NCI-H460 (cell line): Measurements from ENCODE around the gene BTG2. TPM values are rescaled to one million over a fixed set of nuclear protein-coding genes. Genes with fewer than 3 reads are reported as not detected.

Experiments
- DNase-seq: peaks from one replicate; pipeline ENCODE4 v3.0.0-alpha.2; 2016; ENCODE audit warnings: low read depth; ENCODE audit errors: extremely low read depth
- total RNA-seq: library from RNA; depleted of rRNA; stranded (reverse); fragments of >200 nt; shearing (Covaris generic); gene quantifications from 2 replicates; pipeline ENCODE4 v1.2.3, GENCODE V29; 2014

BTG2 gene
- total RNA-seq, 1 experiment from 2014 or later, result 19.6 TPM

DNA sequence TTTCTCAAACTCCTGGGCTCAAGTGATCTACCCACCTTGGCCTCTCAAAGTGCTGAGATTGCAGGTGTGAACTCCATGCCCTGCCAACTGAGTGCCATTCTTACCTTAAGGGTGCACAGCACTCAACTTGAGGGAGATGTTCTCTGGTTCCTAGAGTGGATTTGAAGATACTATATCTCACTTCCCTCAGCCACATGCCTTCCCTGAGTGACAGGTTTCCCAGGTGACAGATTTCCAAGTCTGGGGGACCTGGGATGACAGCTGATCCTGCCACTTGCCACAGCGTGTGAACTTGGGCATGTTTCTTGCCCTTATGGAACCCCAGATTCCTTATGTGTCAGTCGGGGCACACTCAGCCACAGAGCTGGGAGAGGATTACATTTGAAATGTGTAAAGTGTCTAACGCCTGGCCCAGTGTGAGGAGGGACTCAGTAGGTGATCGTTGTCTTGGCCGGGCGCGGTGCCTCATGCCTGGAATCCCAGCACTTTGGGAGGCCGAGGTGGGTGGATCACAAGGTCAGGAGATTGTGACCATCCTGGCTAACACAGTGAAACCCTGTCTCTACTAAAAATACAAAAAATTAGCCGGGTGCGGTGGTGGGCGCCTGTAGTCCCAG, 29.6 kb upstream of the BTG2 start:
- DNase-seq, result no peak

- no peak for DNase-seq
Observed at GRCh38 chr1:203276408-203276807, 28.9 kb upstream of the BTG2 start.

- no peak for DNase-seq
Observed at GRCh38 chr1:203276916-203277545, 28.3 kb upstream of the BTG2 start.

DNA sequence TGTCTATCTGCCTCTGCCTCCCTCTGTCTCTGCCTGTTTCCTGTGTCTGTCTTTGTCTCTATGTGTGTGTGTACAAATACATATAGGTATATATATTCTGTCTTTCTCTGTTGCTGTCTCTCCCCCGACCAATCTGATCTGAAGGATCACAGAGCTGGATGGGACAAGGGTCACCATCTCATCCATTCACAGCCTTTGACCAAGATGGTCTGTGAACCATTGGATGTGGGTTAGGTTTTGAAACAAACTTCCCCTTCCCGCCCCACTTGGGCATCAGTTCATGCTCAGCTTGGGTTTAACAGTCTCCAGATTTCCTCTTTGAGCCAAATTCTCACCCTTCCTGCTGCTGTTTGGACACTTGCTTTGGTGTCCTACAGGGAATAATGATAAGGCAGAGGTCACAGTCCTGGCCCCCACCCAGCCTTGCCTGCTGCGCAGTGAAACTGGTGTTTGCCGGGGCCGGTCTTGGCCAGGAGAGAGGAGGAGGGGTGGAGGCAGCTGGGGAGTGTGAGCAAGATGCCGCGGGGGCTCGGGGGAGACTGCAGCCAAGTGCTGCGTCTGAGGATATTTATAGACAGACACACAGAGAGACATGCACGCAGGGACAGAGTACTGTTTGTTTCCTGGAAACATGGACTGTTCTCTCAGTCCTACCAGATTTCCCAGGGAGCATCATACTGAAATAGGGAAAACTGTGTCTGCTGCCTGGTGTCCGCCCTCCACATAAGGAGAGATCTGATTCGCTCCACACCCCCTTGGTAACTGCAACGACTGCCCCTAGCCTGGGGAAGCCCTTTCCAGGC, 27.0 kb upstream of the BTG2 start:
- no peak for DNase-seq

- DNase-seq, result no peak
Observed at GRCh38 chr1:203278885-203279406, 26.4 kb upstream of the BTG2 start.

DNA sequence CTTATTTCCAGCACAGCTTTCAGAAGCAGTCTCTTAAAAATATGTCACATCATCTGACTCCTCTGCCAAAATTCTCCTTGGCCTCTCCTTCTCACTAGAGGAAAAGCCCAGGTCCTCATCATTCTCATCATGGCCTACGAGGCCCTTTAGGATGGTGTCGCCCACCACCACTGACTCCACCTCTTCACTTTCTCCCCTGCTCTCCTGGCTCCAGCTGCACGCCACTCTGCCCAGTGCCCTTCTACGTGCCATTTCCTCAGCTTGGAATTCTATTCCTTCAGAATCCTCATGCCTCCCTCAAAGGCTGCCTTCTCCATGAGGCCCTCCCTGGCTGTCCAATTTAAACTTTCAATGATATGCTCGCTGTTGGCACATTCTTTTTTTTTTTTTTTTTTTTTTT, 25.3 kb upstream of the BTG2 start:
- DNase-seq, result no peak

GRCh38 chr1:203281033-203281432, 24.3 kb upstream of the BTG2 start:
- no peak for DNase-seq

DNA sequence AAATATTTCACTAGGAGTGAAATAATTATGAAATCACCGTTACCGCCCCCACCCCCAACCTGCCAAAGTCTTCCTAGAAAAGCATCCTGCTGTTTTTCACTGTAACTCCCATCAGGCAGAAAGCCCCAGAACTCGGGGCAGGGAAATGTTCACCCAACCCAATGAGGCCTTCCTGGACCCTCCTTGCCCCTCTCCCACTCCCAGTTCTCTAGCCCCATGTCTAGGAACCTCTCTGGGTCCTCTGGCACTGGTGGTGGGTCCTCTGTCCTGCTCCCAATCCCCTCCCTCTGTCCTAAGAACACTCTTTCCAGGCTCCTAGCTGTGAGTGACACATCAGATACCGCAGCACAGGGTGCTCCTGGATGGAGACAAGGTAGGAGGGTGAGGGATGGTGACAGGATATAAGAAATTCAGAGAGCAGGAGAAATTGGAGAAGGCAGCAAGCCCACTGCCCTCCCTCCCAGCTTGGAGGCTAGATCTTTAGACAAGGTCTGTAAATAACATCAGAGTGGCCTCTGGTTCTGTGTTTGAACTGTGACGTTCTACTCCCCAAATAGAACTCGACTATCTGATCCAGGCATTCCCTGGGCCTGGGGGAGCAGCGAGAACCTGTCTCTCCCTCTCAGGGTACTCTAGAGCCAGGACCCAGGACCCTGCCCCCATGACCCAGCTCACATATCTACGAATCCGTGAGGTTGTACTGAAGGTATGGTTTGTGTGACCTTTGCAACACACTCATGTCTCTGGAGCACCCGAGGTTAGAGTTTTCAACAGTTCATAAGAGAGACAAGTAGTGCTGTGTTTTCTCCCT, 23.3 kb upstream of the BTG2 start:
- DNase-seq, result no peak

- no peak for DNase-seq
Observed at GRCh38 chr1:203282720-203283542, 22.4 kb upstream of the BTG2 start.

- no peak for DNase-seq
Observed at GRCh38 chr1:203283597-203283996, 21.7 kb upstream of the BTG2 start.

DNA sequence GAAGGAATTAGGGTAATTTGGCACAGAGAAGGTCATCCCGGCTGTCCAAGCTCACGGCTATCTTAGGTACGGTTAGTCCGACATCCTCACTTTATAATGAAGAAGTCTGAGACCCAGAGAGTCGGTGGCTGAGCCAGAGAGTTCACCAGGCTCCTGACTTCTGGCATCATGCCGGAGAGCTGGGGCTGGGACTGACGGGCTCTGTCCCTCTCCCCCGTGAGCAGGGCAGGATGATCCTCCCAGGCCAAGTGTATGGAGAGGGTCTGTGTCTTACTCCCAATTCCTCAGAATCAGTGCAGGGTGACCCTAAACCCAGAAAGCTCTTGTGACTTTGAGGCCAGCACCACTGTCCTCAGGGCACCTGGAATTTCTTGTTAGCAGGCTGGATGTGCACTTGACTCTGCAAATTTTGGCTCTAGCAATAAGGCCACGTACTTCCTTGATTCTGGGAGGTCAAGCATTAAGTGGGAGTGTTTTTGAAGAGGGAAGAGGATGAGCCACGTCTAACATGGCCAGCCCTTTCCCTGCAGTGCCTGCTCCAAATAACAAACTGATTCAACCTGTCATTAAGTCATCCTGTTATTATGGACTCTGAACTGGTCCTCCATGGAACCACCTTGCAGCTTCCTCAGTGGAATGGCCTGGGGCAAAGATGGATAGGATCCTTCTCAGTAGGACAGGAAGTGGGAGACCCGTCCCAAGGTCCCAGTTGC, 20.8 kb upstream of the BTG2 start:
- DNase-seq, result no peak

DNA sequence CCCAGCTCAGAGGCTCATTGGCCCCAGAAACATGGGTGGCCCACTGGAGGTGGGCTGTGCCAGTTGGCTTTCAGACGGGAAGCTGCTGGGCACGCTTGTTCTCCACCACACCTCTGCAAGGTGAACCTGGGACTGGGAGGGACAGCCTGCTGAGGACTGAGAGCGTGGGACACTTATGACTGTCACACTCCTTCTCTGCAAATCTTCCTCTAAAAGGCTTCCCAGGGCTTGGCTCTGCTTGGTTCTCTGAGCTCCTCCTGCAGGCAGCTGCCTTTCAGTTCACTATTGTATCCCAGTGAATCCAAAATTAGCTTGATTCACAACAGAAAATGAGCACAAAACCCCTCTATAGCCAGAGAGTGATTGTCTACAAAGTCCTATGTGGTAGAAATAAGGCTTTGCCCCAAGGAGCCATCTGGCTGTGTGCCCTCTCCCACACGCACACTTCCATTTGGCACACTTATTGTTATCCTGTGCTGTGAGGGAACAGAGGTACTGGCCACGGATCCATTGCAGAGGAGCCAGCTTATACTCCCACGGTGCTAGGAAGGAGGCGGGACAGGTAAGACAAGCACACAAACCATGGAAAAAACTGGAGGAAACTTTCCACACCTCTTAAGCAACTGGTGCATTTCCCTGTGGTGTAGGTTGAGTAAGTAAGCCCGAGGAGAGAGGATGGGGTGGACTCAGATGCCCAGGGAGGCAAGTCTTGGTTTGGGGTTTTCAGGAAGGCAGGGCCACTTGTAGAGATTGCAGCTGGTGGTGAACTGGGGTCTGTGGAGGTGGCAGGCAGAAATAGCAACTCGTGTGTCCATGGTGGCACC, 18.9 kb upstream of the BTG2 start:
- no peak for DNase-seq

DNA sequence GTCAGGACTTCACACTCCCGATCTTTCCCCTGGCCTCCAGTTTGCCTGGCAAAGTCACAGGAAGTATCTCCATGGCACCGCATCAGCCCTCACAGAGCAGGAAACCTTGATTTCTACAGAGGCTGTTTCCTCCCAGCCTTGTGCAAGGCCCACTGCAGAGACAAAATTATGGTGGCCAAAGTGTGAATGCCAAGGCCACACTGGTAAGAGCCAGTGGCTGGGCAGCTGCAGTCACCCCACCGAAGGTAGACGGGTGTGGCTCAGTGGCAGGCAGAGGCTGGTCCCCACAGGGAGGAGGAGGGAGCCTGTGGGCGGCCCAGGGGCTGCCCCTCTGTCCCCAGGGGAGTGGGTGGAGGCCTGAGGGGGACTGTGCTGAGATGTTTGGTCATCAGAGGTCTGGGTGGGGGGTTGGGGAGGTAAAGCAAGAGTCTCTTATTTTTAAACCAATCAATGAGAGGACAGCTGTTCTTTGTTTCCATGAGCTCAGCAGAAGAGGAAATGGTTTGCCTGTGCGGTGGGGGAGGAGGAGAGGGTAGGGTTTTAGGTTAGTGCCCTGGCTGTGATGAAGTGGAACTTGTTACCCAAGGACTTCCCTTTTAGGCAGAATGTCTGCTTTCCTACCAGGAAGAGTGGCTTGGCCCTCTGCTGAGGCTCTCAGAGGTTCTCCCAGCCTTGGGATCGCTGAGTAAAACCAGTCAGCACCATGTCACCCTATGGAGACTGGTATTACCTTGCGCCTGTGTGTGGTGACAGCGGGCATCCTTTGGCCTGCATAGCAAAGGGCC, 18.0 kb upstream of the BTG2 start:
- no peak for DNase-seq

DNA sequence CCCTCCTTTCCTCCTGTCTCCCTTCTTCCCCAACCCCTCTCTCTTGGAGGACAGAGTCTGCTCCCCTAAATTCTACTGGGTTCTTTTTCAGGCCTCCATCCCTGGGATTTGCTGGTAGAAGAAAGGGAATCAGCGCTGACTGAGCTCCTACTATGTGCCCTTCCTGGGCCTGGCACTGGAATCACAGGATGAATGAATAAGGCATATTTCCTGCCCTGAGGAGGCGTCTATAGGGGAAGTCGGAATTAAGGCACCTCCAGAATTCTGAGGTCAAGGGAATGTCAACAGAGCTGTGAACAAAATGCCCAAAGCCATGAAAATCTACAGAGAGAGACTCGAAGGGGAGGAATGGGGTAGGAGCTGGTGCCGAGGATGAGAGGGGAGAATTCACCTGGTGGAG, 17.4 kb upstream of the BTG2 start:
- DNase-seq, result no peak

DNA sequence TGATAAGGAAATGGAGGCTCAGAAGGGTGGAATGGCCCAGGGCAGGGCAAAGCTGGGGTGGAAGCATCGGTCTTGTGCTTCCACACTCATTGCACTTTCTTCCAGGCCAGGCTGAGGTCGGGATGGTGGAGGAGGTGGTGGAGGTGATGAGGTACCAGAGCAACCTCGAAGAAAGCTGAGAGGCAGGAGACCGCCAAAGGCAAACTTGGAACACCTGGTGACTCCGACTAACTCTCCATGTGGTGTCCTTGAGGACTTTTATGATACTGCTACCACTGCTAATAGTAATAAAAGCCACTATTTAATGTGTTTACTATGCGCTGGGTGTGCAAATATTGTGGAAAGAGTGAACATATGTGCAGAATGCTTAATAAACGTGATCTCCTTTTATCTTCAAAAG, 16.9 kb upstream of the BTG2 start:
- DNase-seq, result no peak

GRCh38 chr1:203289281-203289981, 15.9 kb upstream of the BTG2 start:
- no peak for DNase-seq

- no peak for DNase-seq
Observed at GRCh38 chr1:203289982-203290260, 15.4 kb upstream of the BTG2 start.
